GM12878 (cell line): ENCODE results near the gene ANO6. TPM values are rescaled to one million over a fixed set of nuclear protein-coding genes. Genes with fewer than 3 reads are reported as not detected.
A peak's percentile ranks its signal among the peaks of the same experiment; 100 is the strongest.

ENCODE experiments used
- BCLAF1 ChIP-seq: fragments of 450-650 bp; IDR thresholded peaks from 2 replicates; pipeline ENCODE4 v1.6.1; 2017; ENCODE audit warnings: antibody characterized with exemption, mild to moderate bottlenecking, moderate library complexity
- CEBPB ChIP-seq, 2 experiments: fragments of 150-350 bp in 1 of 2; IDR thresholded peaks; 2 replicates each; pipeline ENCODE4 v1.6.1; 2012 to 2014; ENCODE audit warnings: low read depth in 2 of 2, low read length in 2 of 2, borderline replicate concordance in 1 of 2, inconsistent platforms in 1 of 2
- E2F4 ChIP-seq: IDR thresholded peaks from 2 replicates; pipeline ENCODE4 v1.6.1; 2012; ENCODE audit warnings: low read depth, low read length, improper control_type of control experiment
- HCFC1 ChIP-seq: fragments of 150-350 bp; IDR thresholded peaks from 2 replicates; pipeline ENCODE4 v1.6.1; 2014; ENCODE audit warnings: low read length
- IRF5 ChIP-seq: fragments of 450-650 bp; IDR thresholded peaks from 2 replicates; pipeline ENCODE4 v1.6.1; 2017; ENCODE audit warnings: borderline replicate concordance
- JUND ChIP-seq: IDR thresholded peaks from 2 replicates; pipeline ENCODE4 v1.6.1; 2012; ENCODE audit warnings: low read depth, mild to moderate bottlenecking, low read length, improper control_type of control experiment, moderate library complexity
- MAX ChIP-seq: IDR thresholded peaks from 2 replicates; pipeline ENCODE4 v1.6.1; 2012; ENCODE audit warnings: low read depth, low read length, improper control_type of control experiment
- MEF2B ChIP-seq: fragments of 450-650 bp; IDR thresholded peaks from 2 replicates; pipeline ENCODE4 v1.6.1; 2018; ENCODE audit warnings: mild to moderate bottlenecking, moderate library complexity; ENCODE audit not compliant: partially characterized antibody, poor library complexity, severe bottlenecking
- MLLT1 ChIP-seq: fragments of 450-650 bp; IDR thresholded peaks from 2 replicates; pipeline ENCODE4 v1.6.1; 2016; ENCODE audit warnings: mild to moderate bottlenecking
- MXI1 ChIP-seq: fragments of 150-350 bp; IDR thresholded peaks from 2 replicates; pipeline ENCODE4 v1.6.1; 2011; ENCODE audit warnings: low read depth, mild to moderate bottlenecking, inconsistent platforms, low read length, improper control_type of control experiment
- REST ChIP-seq: IDR thresholded peaks from 2 replicates; pipeline ENCODE4 v1.6.1; 2012; ENCODE audit warnings: mild to moderate bottlenecking, low read depth, low read length
- SMAD1 ChIP-seq: fragments of 450-650 bp; IDR thresholded peaks from 2 replicates; pipeline ENCODE4 v1.6.1; 2018; ENCODE audit warnings: mild to moderate bottlenecking, low read depth; ENCODE audit not compliant: partially characterized antibody
- SMAD5 ChIP-seq: IDR thresholded peaks from 2 replicates; pipeline ENCODE4 v1.6.1; 2016; ENCODE audit warnings: antibody characterized with exemption, low read depth
- SP1 ChIP-seq: IDR thresholded peaks from one replicate; pipeline ENCODE4 v1.6.1; 2011; ENCODE audit warnings: low read depth, low read length
- STAT1 ChIP-seq: fragments of 450-650 bp; conservative IDR thresholded peaks from 2 replicates; pipeline ENCODE4 v1.6.1; 2014; ENCODE audit warnings: antibody characterized with exemption, mild to moderate bottlenecking
- STAT3 ChIP-seq: IDR thresholded peaks from 2 replicates; pipeline ENCODE4 v1.6.1; 2011; ENCODE audit warnings: low read depth, low read length, improper control_type of control experiment
- TAF1 ChIP-seq: IDR thresholded peaks from 2 replicates; pipeline ENCODE4 v1.6.1; 2011; ENCODE audit warnings: mild to moderate bottlenecking, low read depth, low read length, borderline replicate concordance
- ZBED1 ChIP-seq: IDR thresholded peaks from 2 replicates; pipeline ENCODE4 v1.6.1; 2016; ENCODE audit warnings: borderline replicate concordance
- polyA plus RNA-seq, 11 experiments: library from polyadenylated mRNA; depleted of rRNA in 4 of 11; unstranded in 6 of 11; stranded (reverse) in 5 of 11; fragments of >200 nt; fragmentation: Nextera tagmentation in 4 of 11; fragmentation: Illumina TruSeq in 1 of 11; extraction: Ambion mirVana in 4 of 11; extraction: Trizol in 1 of 11; gene quantifications; 1 replicate in 1 of 11; 2 replicates in 10 of 11; pipeline versions ENCODE4 v1.2.1 to v1.2.3, GENCODE V29; 2011 to 2016; ENCODE audit warnings: inconsistent platforms in 2 of 11, missing spikeins in 2 of 11, low read depth in 1 of 11
- total RNA-seq, 4 experiments: library from RNA; depleted of rRNA in 3 of 4; stranded (reverse); fragments of >200 nt in 3 of 4; fragmentation: Illumina TruSeq in 1 of 4; extraction: Trizol in 1 of 4; gene quantifications; 2 replicates each; pipeline versions ENCODE4 v1.2.1 to v1.2.3, GENCODE V29; 2013 to 2021

Gene ANO6
- total and polyA plus RNA-seq, 10 of the 15 experiments (the other 5 are each of a cell fraction or from before 2014, with no cell fraction given), result 4.6 to 30.3 (median 26.0) TPM

GRCh38 chr12:45215419-45216229 is at the start of gene ANO6 (continued):
- TF ChIP-seq MLLT1, result peak; percentile 89
- no peak; the same call in 1 of the 2 replicates for TF ChIP-seq MAX
- no peak for TF ChIP-seq CEBPB (IDR thresholded peaks at IDR 0.05; ENCODE audit: borderline replicate concordance in 1 of 2, low read depth in 2 of 2, low read length in 2 of 2)
- TF ChIP-seq BCLAF1, result no peak
- TF ChIP-seq ZBED1, result no peak
- TF ChIP-seq SMAD5, result peak; percentile 22; the same call in 1 of the 2 replicates
- TF ChIP-seq MEF2B, result no peak
- peak; percentile 46; the same call in 1 of the 2 replicates for TF ChIP-seq MXI1
- peak; percentile 77 for TF ChIP-seq TAF1
- TF ChIP-seq JUND, result no peak
- TF ChIP-seq HCFC1, result no peak
- no peak for TF ChIP-seq STAT1
- TF ChIP-seq IRF5, result no peak
- TF ChIP-seq SP1, result no peak
- no peak for TF ChIP-seq REST
- no peak for TF ChIP-seq STAT3
- no peak for TF ChIP-seq E2F4
- no peak for TF ChIP-seq SMAD1
